Measurements from ENCODE around the gene DICER1.

DICER1 gene

GRCh38 chr14:95123891-95124579, 33.3 kb downstream of the DICER1 start:
- ATAC-seq: no peak

GRCh38 chr14:95122621-95122945, 34.7 kb downstream of the DICER1 start:
- no peak for ATAC-seq

- ATAC-seq: no peak
These were observed 35.3 kb downstream of the DICER1 start for GRCh38 chr14:95121911-95122620.

- ATAC-seq: no peak
These were observed 38.0 kb downstream of the DICER1 start for GRCh38 chr14:95119336-95119735.

- ATAC-seq: no peak
These were observed 39.2 kb downstream of the DICER1 start for GRCh38 chr14:95117937-95118721.

- no peak for ATAC-seq
These were observed 43.9 kb downstream of the DICER1 start for GRCh38 chr14:95113476-95113875.

GRCh38 chr14:95111507-95112164, 45.7 kb downstream of the DICER1 start:
- ATAC-seq: no peak

GRCh38 chr14:95110178-95110577, 47.2 kb downstream of the DICER1 start:
- no peak for ATAC-seq

GRCh38 chr14:95107711-95108110, 49.6 kb downstream of the DICER1 start:
- ATAC-seq: no peak

GRCh38 chr14:95106971-95107370, 50.4 kb downstream of the DICER1 start:
- peak in 1 of 2 donors; percentile 30 for ATAC-seq

GRCh38 chr14:95104911-95105310, 52.4 kb downstream of the DICER1 start:
- ATAC-seq: no peak

- no peak for ATAC-seq
These were observed 54.7 kb downstream of the DICER1 start for GRCh38 chr14:95102680-95103044.

GRCh38 chr14:95101736-95102679, 55.3 kb downstream of the DICER1 start:
- ATAC-seq: no peak

GRCh38 chr14:95098984-95099599, 58.2 kb downstream of the DICER1 start:
- ATAC-seq: no peak

- no peak for ATAC-seq
These were observed 59.9 kb downstream of the DICER1 start for GRCh38 chr14:95097385-95097784.

- ATAC-seq: no peak
These were observed 60.9 kb downstream of the DICER1 start for GRCh38 chr14:95096476-95096875.

GRCh38 chr14:95095996-95096395, 61.3 kb downstream of the DICER1 start:
- ATAC-seq: no peak

GRCh38 chr14:95092723-95093122, 64.6 kb downstream of the DICER1 start:
- no peak for ATAC-seq

GRCh38 chr14:95091581-95091980, 65.7 kb downstream of the DICER1 start:
- ATAC-seq: no peak

- no peak for ATAC-seq
These were observed 68.7 kb downstream of the DICER1 start for GRCh38 chr14:95088665-95089064.

- ATAC-seq: no peak
These were observed 69.7 kb downstream of the DICER1 start for GRCh38 chr14:95087619-95088018.

- ATAC-seq: no peak
These were observed 72.0 kb downstream of the DICER1 start for GRCh38 chr14:95085321-95085720.

Data from activated CD4-positive, CD25-positive, alpha-beta regulatory T cell treated with anti-CD3 and anti-CD28 coated beads, Interleukin-2, amount 50 U/mL, for 24 hours (primary cell).